Amniotic epithelial cell (primary cell): ENCODE results near the gene THSD1.
A peak's percentile ranks its signal among the peaks of the same experiment; 100 is the strongest.

Experiments
- DNase-seq: peaks from one replicate; pipeline ENCODE4 v3.0.0-alpha.2; 2010; ENCODE audit warnings: low read depth

The THSD1 gene, protein sequence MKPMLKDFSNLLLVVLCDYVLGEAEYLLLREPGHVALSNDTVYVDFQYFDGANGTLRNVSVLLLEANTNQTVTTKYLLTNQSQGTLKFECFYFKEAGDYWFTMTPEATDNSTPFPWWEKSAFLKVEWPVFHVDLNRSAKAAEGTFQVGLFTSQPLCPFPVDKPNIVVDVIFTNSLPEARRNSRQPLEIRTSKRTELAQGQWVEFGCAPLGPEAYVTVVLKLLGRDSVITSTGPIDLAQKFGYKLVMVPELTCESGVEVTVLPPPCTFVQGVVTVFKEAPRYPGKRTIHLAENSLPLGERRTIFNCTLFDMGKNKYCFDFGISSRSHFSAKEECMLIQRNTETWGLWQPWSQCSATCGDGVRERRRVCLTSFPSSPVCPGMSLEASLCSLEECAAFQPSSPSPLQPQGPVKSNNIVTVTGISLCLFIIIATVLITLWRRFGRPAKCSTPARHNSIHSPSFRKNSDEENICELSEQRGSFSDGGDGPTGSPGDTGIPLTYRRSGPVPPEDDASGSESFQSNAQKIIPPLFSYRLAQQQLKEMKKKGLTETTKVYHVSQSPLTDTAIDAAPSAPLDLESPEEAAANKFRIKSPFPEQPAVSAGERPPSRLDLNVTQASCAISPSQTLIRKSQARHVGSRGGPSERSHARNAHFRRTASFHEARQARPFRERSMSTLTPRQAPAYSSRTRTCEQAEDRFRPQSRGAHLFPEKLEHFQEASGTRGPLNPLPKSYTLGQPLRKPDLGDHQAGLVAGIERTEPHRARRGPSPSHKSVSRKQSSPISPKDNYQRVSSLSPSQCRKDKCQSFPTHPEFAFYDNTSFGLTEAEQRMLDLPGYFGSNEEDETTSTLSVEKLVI

DNA sequence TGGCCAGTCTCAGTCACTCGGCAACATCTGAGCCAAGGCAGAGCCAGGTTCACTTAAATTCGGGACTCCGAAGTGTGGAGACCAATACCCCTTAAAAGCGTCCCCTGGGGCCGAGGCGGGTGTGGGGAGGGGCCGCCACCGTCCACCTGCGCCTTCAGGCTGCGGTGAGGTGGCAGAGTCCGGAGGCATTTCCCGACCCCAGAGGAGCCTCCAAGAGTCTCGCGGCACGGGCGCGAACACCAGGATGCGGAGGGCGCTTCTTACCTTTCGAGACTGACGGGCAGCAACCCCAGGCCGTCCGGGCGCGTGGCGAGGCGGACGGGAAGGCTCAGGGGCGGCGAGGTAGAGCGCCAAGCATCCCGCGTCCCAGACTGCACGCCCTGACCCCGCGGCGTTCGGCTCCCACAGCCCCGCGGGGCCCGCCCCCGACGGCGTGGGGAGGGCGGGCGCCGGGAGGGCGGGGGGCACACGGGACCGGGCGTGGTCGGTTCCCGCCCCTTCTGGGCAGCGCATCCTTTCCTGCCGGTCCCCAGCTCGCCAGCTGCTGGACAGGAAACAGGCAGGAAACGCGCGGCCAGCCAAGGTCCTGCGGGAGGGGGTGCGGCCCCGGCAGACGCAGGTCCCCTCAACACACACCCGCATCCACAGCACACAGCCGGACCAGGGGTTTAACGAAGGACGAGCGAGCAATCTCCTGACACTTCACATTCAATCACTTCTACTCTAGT lies at the start of gene THSD1:
Gene THSD1 (minus strand): TSS at position 406 of the 728 bp plus-strand sequence. CDS start 3,572 bp downstream, outside the sequence.
- DNase-seq: no peak

DNA sequence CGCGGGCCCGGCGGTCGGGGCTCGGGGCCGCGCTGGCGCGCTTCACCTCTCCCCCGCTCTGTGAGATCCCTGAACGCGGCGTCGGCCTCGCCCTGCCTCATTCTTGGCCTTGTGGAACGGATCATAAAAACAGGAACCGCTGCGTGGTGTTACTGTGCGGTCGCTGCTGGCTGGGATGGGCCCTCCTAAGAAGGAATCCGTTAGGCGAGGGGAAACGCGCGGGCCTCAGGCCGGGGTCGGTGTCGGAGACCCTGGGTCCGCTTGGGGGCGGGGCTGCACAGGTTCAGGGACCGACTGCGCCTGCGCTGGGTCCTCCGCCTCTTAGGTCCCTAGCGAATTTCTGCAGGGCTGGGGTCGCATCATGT lies 49.7 kb upstream of the THSD1 start:
- peak; percentile 41 for DNase-seq

- peak; percentile 91 for DNase-seq
These were observed 49.1 kb upstream of the THSD1 start, which contains the start of gene CKAP2 for GRCh38 chr13:52454820-52455676. Gene CKAP2, plus strand, starts transcription at chr13:52455478. Its CDS starts 79 bp downstream, at chr13:52455557.

GRCh38 chr13:52454459-52454819 lies 48.5 kb upstream of the THSD1 start:
- peak; percentile 14 for DNase-seq

GRCh38 chr13:52452470-52452869 lies 46.5 kb upstream of the THSD1 start:
- DNase-seq: no peak

GRCh38 chr13:52451135-52451804 lies 45.3 kb upstream of the THSD1 start:
- DNase-seq: no peak

DNA sequence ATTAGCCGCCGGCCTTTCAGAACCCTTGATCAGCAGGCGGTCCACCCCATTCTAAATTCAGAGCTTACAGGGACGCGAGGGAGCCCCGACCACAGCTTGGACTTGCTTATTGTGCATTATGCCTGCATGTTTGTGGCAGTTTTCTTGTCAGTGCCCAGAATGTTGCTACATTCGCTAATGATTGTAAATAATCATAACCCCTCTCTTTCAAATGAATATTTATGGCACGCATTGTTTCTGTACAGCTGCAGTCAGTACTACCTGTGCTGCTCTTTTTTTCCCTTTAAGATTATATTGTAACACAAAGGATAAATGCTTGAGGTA lies 44.8 kb upstream of the THSD1 start:
- DNase-seq: no peak

GRCh38 chr13:52450012-52450792 lies 44.2 kb upstream of the THSD1 start, which contains the start of gene VPS36:
Gene VPS36, minus strand, starts transcription at chr13:52450634. Its CDS starts 40 bp downstream, at chr13:52450594.
- peak; percentile 85 for DNase-seq

GRCh38 chr13:52449331-52450011 lies 43.5 kb upstream of the THSD1 start:
- DNase-seq: peak; percentile 6

DNA sequence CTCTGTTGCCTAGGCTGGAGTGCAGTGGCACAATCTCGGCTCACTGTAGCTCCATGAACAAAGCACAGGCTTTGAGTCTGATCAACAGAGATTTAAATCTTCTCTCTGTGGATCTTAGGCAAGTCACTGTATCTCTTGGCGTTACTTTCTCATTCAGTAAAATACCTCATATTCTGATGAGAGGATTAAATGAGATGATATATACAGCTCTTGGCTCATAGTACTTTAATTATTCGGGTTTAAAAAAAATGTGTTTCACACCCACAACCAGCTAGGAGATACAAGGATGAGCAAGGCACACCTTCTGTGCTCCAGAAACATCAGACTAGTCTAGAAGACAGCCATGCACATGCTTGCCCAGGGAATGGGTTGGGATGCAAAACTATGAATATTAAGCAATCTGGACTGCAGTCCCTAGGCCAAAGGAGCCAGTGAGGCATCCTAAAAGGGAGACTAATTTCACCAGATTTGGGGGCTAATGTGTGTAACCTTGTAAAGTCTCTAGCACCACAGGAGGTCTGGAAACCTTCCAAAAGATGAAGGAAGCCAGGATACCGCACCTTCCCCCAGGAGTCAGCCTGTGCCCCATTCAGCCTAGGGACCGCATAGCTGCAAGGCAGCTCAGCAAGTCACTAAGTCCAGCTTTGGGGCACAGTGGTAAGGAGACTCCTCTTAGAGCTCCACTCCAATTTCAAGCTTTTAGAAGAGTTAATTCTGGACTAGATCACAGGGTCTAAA lies 42.0 kb upstream of the THSD1 start:
- DNase-seq: no peak

GRCh38 chr13:52447354-52447753 lies 41.4 kb upstream of the THSD1 start:
- DNase-seq: no peak

GRCh38 chr13:52446265-52446664 lies 40.3 kb upstream of the THSD1 start:
- peak; percentile 36 for DNase-seq

DNA sequence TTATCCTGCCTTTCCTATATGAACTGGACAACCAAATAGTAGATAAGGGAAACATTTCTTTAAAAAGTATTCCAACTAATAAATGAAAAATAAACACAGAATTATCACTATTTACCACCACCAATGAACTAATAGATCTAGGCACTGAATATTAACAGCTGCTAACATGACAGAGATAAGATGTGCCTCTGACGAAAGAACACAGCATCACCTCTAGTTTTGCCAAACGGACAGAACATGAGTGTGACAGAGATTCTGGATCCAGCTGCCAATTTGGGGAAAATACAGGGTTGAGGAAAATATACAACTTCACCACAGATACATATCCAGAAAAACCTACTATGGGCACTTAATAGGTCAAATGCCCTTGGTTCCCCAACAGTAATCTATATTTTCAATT lies 26.5 kb upstream of the THSD1 start:
- DNase-seq: no peak

- peak; percentile 80 for DNase-seq
These were observed 22.3 kb upstream of the THSD1 start for GRCh38 chr13:52428295-52428694.

- no peak for DNase-seq
These were observed 15.2 kb upstream of the THSD1 start for GRCh38 chr13:52421216-52421615.

DNA sequence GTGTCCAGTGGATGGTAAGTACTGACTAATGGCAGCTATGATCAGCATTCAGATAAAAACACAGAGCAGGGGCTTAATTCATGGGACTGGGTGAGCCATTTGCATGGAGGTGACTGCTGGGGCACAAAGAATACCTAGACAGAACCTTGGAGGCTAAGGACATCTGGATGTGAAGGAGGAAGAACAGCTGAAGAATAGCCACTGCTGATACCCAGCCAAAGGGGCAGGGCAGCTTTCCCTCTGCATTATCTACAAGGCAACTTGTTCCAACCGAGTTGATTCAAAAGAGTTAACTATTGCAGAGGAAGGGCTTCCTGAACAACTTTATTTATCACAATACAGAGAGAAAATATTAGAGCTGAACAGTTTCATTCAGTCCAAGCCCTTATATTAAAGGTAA lies 13.1 kb upstream of the THSD1 start:
- no peak for DNase-seq

DNA sequence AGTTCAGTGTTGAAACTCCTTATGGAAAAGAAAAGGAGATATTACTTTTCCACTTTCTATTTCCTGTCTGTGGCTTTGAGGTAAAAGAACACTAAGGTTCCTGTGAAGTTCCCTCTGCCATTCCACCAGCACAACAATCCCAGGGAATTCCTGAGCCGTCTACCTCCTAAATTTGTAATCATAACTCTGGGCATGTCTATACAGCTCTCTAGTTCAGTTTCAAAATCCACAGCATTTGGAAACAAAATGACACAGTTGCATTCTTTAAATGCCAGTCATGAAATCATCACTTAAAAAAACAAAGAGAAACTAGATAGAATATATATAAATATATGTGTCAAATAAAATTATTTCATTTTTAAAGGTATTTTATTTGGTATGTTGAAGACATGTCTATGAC lies 9.0 kb upstream of the THSD1 start:
- peak; percentile 73 for DNase-seq

GRCh38 chr13:52414051-52414450 lies 8.1 kb upstream of the THSD1 start:
- no peak for DNase-seq

GRCh38 chr13:52412128-52412527 lies 6.2 kb upstream of the THSD1 start:
- no peak for DNase-seq
